ENCODE results near the gene PLB1.

The PLB1 gene

DNA sequence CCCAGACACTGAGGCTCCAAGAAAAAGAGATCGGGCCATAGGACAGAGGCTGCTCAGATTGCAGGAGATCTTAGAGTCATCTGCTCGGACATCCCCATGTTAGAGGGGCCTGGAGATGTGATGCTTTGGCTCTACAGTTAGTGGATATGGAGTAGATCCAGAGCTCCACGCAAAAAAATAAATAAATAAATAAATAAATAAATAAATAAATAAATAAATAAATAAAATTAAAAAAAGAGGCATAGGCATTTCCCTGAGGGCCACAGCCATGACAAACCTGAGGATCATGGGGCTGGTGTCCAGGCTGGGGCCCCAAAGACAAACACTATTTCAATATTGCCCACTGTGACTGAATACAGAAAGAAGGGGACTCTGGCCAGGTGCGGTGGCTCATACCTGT lies 85.5 kb downstream of the PLB1 start:
- Histone ChIP-seq H3K4me1 (ENCODE audit: control insufficient read depth, insufficient read depth, low read length) (0 out of 2 replicates have a peak, but pooled peaks cover 5% of the 10 kb centered on the region), H3K27me3 (ENCODE audit: control insufficient read depth, insufficient read depth, low read length) (no peaks in the 10 kb centered on the region), H3K4me3 (ENCODE audit: low read depth, low read length) (no peak overlapping the region), H3K27ac (ENCODE audit: low read depth, low read length) (no peak overlapping the region), H3K9ac (ENCODE audit: low read depth, low read length) (no peak overlapping the region), H3K9me3 (ENCODE audit: control insufficient read depth, insufficient read depth, low read length) (no peaks in the 10 kb centered on the region), H3K36me3 (ENCODE audit: control insufficient read depth, insufficient read depth, low read length) (no peaks in the 10 kb centered on the region)

DNA sequence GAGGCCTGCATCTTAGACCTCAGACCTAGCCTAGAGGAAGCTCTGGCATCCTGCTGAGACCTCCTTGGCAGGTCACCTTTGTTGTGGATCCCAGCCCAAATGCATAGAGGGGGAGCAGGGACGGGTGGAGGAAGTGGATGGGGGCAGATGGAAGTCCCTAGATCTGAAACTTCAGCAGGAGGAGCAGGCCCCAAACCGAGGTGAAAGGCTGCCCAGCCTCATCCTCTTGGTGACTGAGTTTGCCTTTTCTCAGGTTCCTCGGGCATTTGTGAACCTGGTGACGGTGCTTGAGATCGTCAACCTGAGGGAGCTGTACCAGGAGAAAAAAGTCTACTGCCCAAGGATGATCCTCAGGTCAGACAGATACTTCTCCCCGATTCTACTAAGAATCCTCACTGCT lies 86.3 kb downstream of the PLB1 start:
- H3K27ac ChIP-seq (ENCODE audit: low read depth, low read length): no peak overlapping the region
- H3K4me1 ChIP-seq (ENCODE audit: control insufficient read depth, insufficient read depth, low read length): 0 out of 2 replicates have a peak, but pooled peaks cover 5% of the 10 kb centered on the region
- H3K9me3 ChIP-seq (ENCODE audit: control insufficient read depth, insufficient read depth, low read length): no peaks in the 10 kb centered on the region
- H3K4me3 ChIP-seq (ENCODE audit: low read depth, low read length): no peak overlapping the region
- no peaks in the 10 kb centered on the region for H3K27me3 ChIP-seq (ENCODE audit: control insufficient read depth, insufficient read depth, low read length)
- no peaks in the 10 kb centered on the region for H3K36me3 ChIP-seq (ENCODE audit: control insufficient read depth, insufficient read depth, low read length)
- no peak overlapping the region for H3K9ac ChIP-seq (ENCODE audit: low read depth, low read length)

DNA sequence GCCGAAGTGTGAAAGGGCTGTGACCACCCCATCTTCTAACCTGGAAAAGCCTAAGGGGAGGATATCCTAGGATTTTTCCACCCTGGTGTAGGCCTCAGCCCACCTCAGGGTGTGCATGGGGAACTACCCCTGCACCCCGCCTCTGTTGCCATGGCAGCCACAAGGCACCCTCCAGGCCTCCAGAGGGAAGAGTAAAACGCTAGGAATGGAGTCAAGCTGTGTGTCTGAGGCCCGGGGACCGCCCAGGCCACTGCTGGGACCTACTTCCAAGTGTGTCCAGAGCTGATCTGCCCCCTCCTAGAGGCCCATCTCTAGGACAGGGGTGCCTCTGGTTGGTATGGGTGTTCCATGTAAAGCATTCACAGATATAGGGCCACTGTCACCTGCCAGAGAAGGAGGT lies 86.7 kb downstream of the PLB1 start:
- no peak overlapping the region for H3K9ac ChIP-seq (ENCODE audit: low read depth, low read length)
- no peak overlapping the region for H3K4me3 ChIP-seq (ENCODE audit: low read depth, low read length)

DNA sequence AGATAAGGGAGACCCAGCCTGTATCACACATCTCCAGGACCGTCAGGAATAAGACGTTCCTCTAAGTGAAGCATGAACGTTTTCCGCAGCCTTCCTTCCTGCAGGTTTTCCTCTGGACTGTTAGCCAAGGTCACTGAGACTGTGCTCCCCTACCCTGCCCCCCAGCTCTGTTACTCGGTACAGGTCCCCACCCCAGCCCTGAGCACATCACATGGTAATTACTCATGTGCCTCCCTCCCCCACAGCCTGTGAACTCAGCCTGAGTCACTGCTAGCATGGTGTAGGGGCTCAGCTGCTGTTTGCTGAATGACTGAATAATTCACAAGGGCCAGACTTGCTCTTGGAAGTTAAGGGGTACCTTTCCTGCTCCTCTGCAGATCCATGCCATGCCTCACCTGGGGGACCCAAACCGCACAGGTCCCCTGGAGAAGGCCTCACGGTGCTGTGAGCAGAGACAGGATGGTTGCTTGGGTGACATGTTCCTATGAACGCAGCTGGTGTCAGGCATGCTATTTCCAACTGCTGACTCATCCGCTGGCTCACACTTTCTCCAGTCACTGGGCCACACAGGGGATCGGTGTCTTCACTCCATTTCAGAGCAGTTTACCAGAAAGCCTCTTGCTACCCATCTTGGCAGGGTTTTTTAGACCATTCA lies 88.2 kb downstream of the PLB1 start:
- H3K4me1 ChIP-seq (ENCODE audit: control insufficient read depth, insufficient read depth, low read length): 0 out of 2 replicates have a peak, but pooled peaks cover 5% of the 10 kb centered on the region
- H3K9me3 ChIP-seq (ENCODE audit: control insufficient read depth, insufficient read depth, low read length): no peaks in the 10 kb centered on the region
- H3K27me3 ChIP-seq (ENCODE audit: control insufficient read depth, insufficient read depth, low read length): no peaks in the 10 kb centered on the region
- H3K27ac ChIP-seq (ENCODE audit: low read depth, low read length): peak overlapping the region; percentile 73
- H3K4me3 ChIP-seq (ENCODE audit: low read depth, low read length): no peak overlapping the region
- H3K36me3 ChIP-seq (ENCODE audit: control insufficient read depth, insufficient read depth, low read length): no peaks in the 10 kb centered on the region
- H3K9ac ChIP-seq (ENCODE audit: low read depth, low read length): no peak overlapping the region

More for the DNA sequence above, 86.7 kb downstream of the PLB1 start:
- H3K36me3 ChIP-seq (ENCODE audit: control insufficient read depth, insufficient read depth, low read length): no peaks in the 10 kb centered on the region
- H3K27ac ChIP-seq (ENCODE audit: low read depth, low read length): no peak overlapping the region
- no peaks in the 10 kb centered on the region for H3K27me3 ChIP-seq (ENCODE audit: control insufficient read depth, insufficient read depth, low read length)
- H3K9me3 ChIP-seq (ENCODE audit: control insufficient read depth, insufficient read depth, low read length): no peaks in the 10 kb centered on the region
- 0 out of 2 replicates have a peak, but pooled peaks cover 5% of the 10 kb centered on the region for H3K4me1 ChIP-seq (ENCODE audit: control insufficient read depth, insufficient read depth, low read length)

DNA sequence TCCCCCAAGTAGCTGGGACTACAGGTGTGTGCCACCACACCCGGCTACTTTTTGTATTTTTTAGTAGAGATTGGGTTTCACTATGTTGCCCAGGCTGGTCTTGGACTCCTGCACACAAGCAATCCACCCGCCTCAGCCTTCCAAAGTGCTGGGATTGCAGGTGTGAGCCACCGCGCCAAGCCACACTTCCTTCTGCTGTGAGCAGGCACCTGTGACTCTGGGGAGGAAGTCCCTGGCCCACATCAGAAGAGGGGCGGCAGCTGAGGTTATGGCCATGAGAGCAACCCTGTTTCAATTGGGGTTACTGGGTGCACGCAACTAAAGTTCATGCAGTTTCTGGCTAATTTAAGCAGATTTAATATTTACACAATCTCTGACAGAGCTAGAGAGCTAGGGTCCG lies 91.0 kb downstream of the PLB1 start:
- Histone ChIP-seq H3K9me3 (ENCODE audit: control insufficient read depth, insufficient read depth, low read length) (no peaks in the 10 kb centered on the region), H3K27ac (ENCODE audit: low read depth, low read length) (no peak overlapping the region), H3K27me3 (ENCODE audit: control insufficient read depth, insufficient read depth, low read length) (no peaks in the 10 kb centered on the region), H3K9ac (ENCODE audit: low read depth, low read length) (no peak overlapping the region), H3K4me1 (ENCODE audit: control insufficient read depth, insufficient read depth, low read length) (0 out of 2 replicates have a peak, but pooled peaks cover 5% of the 10 kb centered on the region), H3K4me3 (ENCODE audit: low read depth, low read length) (no peak overlapping the region), H3K36me3 (ENCODE audit: control insufficient read depth, insufficient read depth, low read length) (no peaks in the 10 kb centered on the region)

DNA sequence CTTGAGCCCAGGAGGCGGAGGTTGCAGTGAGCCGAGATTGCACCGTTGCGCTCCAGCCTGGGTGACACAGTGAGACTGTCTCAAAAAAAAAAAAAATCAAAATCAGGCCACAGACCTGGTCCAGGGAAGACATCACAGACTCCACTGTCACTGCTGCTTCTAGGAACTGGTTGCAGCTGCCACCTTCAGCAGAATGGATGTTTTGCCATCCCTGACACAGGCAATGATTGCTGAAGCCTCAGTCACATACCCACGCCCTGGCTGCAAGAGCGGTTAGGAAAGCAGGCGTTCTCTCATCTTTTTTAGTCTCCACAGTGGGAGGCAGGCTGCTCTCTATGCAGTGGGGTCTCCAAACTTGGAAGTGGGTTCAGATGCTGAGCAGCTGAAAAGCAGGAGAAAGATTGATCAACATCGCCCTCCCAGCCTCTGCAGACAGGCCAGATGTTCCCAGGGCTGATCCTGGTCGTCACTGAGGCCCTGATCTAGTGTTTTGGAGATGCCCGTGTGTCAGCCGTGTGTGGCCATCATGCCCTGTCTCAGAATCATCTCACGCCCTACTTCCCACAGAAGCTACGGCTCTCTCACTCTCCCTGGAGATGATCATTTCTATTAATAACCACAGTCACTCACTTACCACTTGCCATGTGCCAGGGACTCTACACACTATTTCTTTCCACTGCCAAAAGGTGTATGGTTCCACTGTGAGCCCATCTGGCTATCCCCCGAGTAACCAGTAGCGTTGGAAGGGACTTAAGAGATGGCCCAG lies 91.8 kb downstream of the PLB1 start:
- no peak overlapping the region for H3K9ac ChIP-seq (ENCODE audit: low read depth, low read length)
- H3K27me3 ChIP-seq (ENCODE audit: control insufficient read depth, insufficient read depth, low read length): no peaks in the 10 kb centered on the region
- no peaks in the 10 kb centered on the region for H3K9me3 ChIP-seq (ENCODE audit: control insufficient read depth, insufficient read depth, low read length)
- no peaks in the 10 kb centered on the region for H3K36me3 ChIP-seq (ENCODE audit: control insufficient read depth, insufficient read depth, low read length)
- 0 out of 2 replicates have a peak, but pooled peaks cover 5% of the 10 kb centered on the region for H3K4me1 ChIP-seq (ENCODE audit: control insufficient read depth, insufficient read depth, low read length)
- H3K4me3 ChIP-seq (ENCODE audit: low read depth, low read length): no peak overlapping the region
- no peak overlapping the region for H3K27ac ChIP-seq (ENCODE audit: low read depth, low read length)

DNA sequence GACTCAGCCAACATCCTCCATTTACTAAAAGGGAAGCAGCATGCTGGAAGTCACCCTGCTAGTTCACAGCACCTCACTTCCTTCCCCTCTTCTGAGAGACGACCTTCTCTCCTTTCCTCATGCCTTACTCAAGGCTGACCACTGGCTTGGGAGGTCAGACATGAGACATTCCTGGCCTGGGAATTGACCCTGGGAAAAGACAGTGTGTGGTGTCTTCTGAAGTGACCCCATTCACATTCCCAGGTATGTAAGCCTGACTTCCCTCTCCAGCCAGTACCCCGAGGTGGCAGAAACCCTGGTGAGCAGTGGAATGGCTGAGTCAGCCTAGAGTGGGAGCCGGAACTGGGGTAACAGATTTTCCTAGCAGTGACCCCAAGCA lies 92.4 kb downstream of the PLB1 start:
- Histone ChIP-seq H3K27ac (ENCODE audit: low read depth, low read length) (no peak overlapping the region), H3K4me3 (ENCODE audit: low read depth, low read length) (no peak overlapping the region), H3K9ac (ENCODE audit: low read depth, low read length) (no peak overlapping the region)

DNA sequence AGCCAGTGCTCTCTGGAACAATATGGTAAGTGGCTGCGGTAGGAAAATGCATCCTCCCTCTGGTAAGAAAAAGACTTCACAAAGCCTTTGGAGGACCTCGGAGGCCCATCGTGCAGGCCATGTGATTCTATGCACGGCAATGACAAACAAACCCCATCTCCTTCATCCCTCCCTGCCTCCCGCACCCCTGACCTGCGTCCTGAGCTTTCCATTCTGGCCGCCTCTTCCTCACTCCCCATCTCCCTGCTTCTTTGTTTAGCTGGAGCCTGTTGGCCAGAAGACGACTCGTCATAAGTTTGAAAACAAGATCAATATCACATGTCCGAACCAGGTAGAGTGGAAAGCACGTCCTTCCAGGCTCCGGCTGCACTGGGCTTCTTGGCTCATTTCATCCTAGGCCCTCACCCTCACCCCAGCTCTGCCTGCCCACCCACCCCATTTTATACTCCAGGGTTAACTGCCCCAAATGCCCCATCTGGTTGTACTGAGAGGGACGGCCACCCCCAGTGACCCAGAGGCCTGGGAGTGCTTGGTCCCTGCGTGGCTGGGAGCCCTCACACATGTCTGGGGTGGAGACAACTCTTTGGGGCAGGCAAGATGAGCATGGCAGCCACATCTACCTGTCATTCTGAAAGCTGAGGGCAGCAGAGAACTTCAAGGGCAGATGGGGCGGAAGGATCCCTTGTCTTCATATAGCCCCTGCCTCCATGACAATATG lies 94.0 kb downstream of the PLB1 start:
- peaks cover 17% of the 10 kb centered on the region for H3K4me1 ChIP-seq (ENCODE audit: control insufficient read depth, insufficient read depth, low read length)
- no peak overlapping the region for H3K9ac ChIP-seq (ENCODE audit: low read depth, low read length)
- H3K36me3 ChIP-seq (ENCODE audit: control insufficient read depth, insufficient read depth, low read length): no peaks in the 10 kb centered on the region
- H3K27ac ChIP-seq (ENCODE audit: low read depth, low read length): no peak overlapping the region
- no peak overlapping the region for H3K4me3 ChIP-seq (ENCODE audit: low read depth, low read length)
- no peaks in the 10 kb centered on the region for H3K27me3 ChIP-seq (ENCODE audit: control insufficient read depth, insufficient read depth, low read length)
- no peaks in the 10 kb centered on the region for H3K9me3 ChIP-seq (ENCODE audit: control insufficient read depth, insufficient read depth, low read length)

More for the DNA sequence above, 92.4 kb downstream of the PLB1 start:
- no peaks in the 10 kb centered on the region for H3K9me3 ChIP-seq (ENCODE audit: control insufficient read depth, insufficient read depth, low read length)
- H3K4me1 ChIP-seq (ENCODE audit: control insufficient read depth, insufficient read depth, low read length): 0 out of 2 replicates have a peak, but pooled peaks cover 8% of the 10 kb centered on the region
- H3K36me3 ChIP-seq (ENCODE audit: control insufficient read depth, insufficient read depth, low read length): no peaks in the 10 kb centered on the region
- H3K27me3 ChIP-seq (ENCODE audit: control insufficient read depth, insufficient read depth, low read length): no peaks in the 10 kb centered on the region

DNA sequence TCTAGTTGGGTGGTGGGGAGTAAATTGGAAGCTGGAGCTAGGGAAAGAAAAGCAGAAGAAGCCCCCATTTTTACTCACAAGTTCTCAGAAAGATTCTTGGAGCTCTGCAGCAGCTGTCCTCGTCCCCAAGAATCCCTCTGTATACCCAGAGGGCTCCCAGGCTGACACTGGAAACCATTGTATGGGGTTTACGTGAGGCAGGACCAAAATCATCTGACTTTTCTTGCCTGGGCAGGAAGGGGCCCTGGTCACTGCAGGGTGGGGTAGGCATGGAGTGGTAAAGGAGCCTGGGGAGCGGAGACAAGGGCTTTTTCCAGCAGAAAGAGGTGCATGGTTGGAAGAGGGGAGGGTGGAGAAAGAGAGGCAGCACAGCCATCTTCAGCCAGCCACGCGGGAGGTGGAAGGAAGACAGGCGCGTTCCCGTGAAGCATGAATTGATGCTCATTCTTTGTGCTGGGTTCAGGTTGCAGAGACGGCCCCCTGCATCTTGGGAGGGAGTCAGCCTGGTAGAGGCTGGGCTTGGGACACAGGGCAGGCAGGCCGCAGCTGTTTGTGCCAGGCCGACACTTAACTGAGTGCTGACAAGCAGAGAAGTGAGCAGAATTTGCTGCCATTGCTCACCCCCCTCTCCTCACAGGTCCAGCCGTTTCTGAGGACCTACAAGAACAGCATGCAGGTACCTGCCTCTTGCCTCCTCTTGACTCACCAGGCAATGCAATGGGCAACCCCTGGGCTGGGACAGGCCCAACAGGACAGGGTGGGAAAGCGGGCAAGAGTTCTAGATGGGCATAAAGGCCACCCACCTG lies 94.8 kb downstream of the PLB1 start:
- H3K27me3 ChIP-seq (ENCODE audit: control insufficient read depth, insufficient read depth, low read length): no peaks in the 10 kb centered on the region
- no peaks in the 10 kb centered on the region for H3K36me3 ChIP-seq (ENCODE audit: control insufficient read depth, insufficient read depth, low read length)
- H3K9me3 ChIP-seq (ENCODE audit: control insufficient read depth, insufficient read depth, low read length): no peaks in the 10 kb centered on the region
- H3K27ac ChIP-seq (ENCODE audit: low read depth, low read length): no peak overlapping the region
- no peak overlapping the region for H3K9ac ChIP-seq (ENCODE audit: low read depth, low read length)
- H3K4me3 ChIP-seq (ENCODE audit: low read depth, low read length): no peak overlapping the region
- peaks cover 19% of the 10 kb centered on the region for H3K4me1 ChIP-seq (ENCODE audit: control insufficient read depth, insufficient read depth, low read length)

DNA sequence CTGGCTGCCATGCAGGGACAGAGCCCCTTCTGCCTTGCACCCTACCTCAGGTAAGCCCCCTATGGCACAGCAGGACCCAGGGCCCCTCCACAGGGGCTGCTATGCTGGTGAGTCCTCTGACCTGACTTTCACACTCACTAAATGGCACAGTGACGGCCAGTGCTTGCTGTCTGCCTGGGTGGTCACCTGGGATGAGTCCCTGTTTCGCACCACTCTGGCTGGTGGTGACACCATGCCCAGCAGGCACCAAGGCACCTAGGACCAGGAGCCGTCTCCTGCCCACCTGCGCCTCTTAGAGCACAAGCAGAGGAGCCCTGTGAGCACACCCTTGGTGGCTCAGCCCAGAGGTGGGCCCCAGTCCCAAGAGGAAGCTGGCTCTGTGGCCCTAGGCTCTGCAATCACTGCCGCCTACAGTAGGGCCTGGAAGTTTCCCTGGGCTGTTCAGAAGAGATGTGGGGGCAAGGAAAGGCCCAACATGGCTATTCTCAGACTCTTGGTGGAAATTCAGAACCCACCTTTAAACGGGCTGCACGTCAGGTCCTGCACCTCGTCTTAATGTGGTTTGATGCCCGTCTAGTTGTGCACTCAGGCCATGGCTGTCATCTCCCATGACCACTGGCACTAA lies 96.0 kb downstream of the PLB1 start:
- Histone ChIP-seq H3K36me3 (ENCODE audit: control insufficient read depth, insufficient read depth, low read length) (no peaks in the 10 kb centered on the region), H3K27ac (ENCODE audit: low read depth, low read length) (no peak overlapping the region), H3K4me3 (ENCODE audit: low read depth, low read length) (no peak overlapping the region), H3K4me1 (ENCODE audit: control insufficient read depth, insufficient read depth, low read length) (peaks cover 21% of the 10 kb centered on the region), H3K27me3 (ENCODE audit: control insufficient read depth, insufficient read depth, low read length) (no peaks in the 10 kb centered on the region), H3K9me3 (ENCODE audit: control insufficient read depth, insufficient read depth, low read length) (no peaks in the 10 kb centered on the region), H3K9ac (ENCODE audit: low read depth, low read length) (no peak overlapping the region)

Data from HUES48 (cell line).